IMR-90 (cell line): ENCODE results near the gene HDHD2.

Experiments used
- BHLHE40 ChIP-seq: fragments of 150-350 bp; IDR thresholded peaks from 2 replicates; pipeline ENCODE4 v1.6.1; 2016; ENCODE audit warnings: mild to moderate bottlenecking, low read depth, low read length
- CHD1 ChIP-seq: IDR thresholded peaks from 2 replicates; pipeline ENCODE4 v1.6.1; 2012; ENCODE audit warnings: low read depth, low read length, improper control_type of control experiment
- CTCF ChIP-seq: conservative IDR thresholded peaks from 2 replicates; pipeline ENCODE4 v1.5.1; 2012; ENCODE audit warnings: mild to moderate bottlenecking, low read depth, low read length, improper control_type of control experiment
- ELK1 ChIP-seq: fragments of 150-350 bp; IDR thresholded peaks from 2 replicates; pipeline ENCODE4 v1.6.1; 2016; ENCODE audit warnings: low read depth, mild to moderate bottlenecking, low read length, moderate library complexity, borderline replicate concordance
- FOS ChIP-seq: fragments of 150-350 bp; IDR thresholded peaks from 2 replicates; pipeline ENCODE4 v1.6.1; 2016; ENCODE audit warnings: low read depth, low read length
- MAFK ChIP-seq: IDR thresholded peaks from 2 replicates; pipeline ENCODE4 v1.6.1; 2012; ENCODE audit warnings: low read depth, low read length, improper control_type of control experiment
- MAZ ChIP-seq: IDR thresholded peaks from 2 replicates; pipeline ENCODE4 v1.6.1; 2012; ENCODE audit warnings: low read depth, mild to moderate bottlenecking, low read length, improper control_type of control experiment, moderate library complexity, borderline replicate concordance
- MXI1 ChIP-seq: IDR thresholded peaks from 2 replicates; pipeline ENCODE4 v1.6.1; 2012; ENCODE audit warnings: low read depth, mild to moderate bottlenecking, low read length, moderate library complexity, borderline replicate concordance
- POLR2A ChIP-seq: IDR thresholded peaks from 2 replicates; pipeline ENCODE4 v1.6.1; 2012; ENCODE audit warnings: mild to moderate bottlenecking, low read depth, low read length
- RAD21 ChIP-seq: IDR thresholded peaks from 2 replicates; pipeline ENCODE4 v1.6.1; 2012; ENCODE audit warnings: low read length, improper control_type of control experiment
- RCOR1 ChIP-seq: IDR thresholded peaks from 2 replicates; pipeline ENCODE4 v1.6.1; 2012; ENCODE audit warnings: mild to moderate bottlenecking, low read length, improper control_type of control experiment; ENCODE audit not compliant: insufficient replicate concordance
- RFX5 ChIP-seq: IDR thresholded peaks from 2 replicates; pipeline ENCODE4 v1.8.0; 2012; ENCODE audit warnings: low read depth, mild to moderate bottlenecking, low read length, moderate library complexity
- SMC3 ChIP-seq: fragments of 150-350 bp; IDR thresholded peaks from 2 replicates; pipeline ENCODE4 v1.6.1; 2016; ENCODE audit warnings: low read depth, mild to moderate bottlenecking, antibody characterized with exemption, low read length, moderate library complexity
- USF2 ChIP-seq: fragments of 150-350 bp; IDR thresholded peaks from 2 replicates; pipeline ENCODE4 v1.6.1; 2017; ENCODE audit warnings: mild to moderate bottlenecking, antibody characterized with exemption, low read length, low read depth

GRCh38 chr18:47163241-47163640 lies 12.9 kb upstream of the HDHD2 start:
- TF ChIP-seq POLR2A, result no peak
- no peak for TF ChIP-seq CTCF
- no peak for TF ChIP-seq MAZ
- no peak for TF ChIP-seq MXI1
- no peak for TF ChIP-seq RAD21
- TF ChIP-seq SMC3, result no peak
- no peak for TF ChIP-seq CHD1
- no peak for TF ChIP-seq MAFK
- TF ChIP-seq ELK1, result no peak
- no peak for TF ChIP-seq BHLHE40
- no peak for TF ChIP-seq RCOR1
- no peak for TF ChIP-seq RFX5
- TF ChIP-seq USF2, result no peak
- TF ChIP-seq FOS, result peak; percentile 45; the same call in 1 of the 2 replicates
